Activated CD8-positive, alpha-beta memory T cell treated with anti-CD3 and anti-CD28 coated beads, Interleukin-2, amount 10 ng/mL, durations not matched to agents 7 days and 5 days (primary cell): ENCODE results near the gene TUBGCP6. TPM values are rescaled to one million over a fixed set of nuclear protein-coding genes. Genes with fewer than 3 reads are reported as not detected.

ENCODE experiments used
- ATAC-seq: fragments of 150-1000 bp; cut with Tn5 transposase; one replicate; pipeline ENCODE4 v1.10.0; 2021; ENCODE audit warnings: moderate library complexity
- CTCF ChIA-PET: fragments of 350-600 bp; sonication (Branson Sonifier 250); formaldehyde crosslinking; loops from one replicate; lab custom pipeline; 2021; ENCODE audit warnings: antibody characterized with exemption; lab: Charles Lee
- DNase-seq: peaks from one replicate; pipeline ENCODE4 v3.0.0-alpha.2; 2020
- H3K27ac Mint-ChIP-seq: one replicate; pipeline ENCODE4 v1.8.0; 2021; ENCODE audit warnings: mild to moderate bottlenecking, mixed read lengths
- H3K27me3 Mint-ChIP-seq: one replicate; pipeline ENCODE4 v1.8.0; 2021; ENCODE audit warnings: mixed read lengths
- H3K36me3 Mint-ChIP-seq: one replicate; pipeline ENCODE4 v1.8.0; 2021; ENCODE audit warnings: mild to moderate bottlenecking, mixed read lengths
- H3K4me1 Mint-ChIP-seq: one replicate; pipeline ENCODE4 v1.8.0; 2021; ENCODE audit warnings: mixed read lengths
- H3K4me3 Mint-ChIP-seq: one replicate; pipeline ENCODE4 v1.8.0; 2021; ENCODE audit warnings: mild to moderate bottlenecking, moderate library complexity, mixed read lengths
- H3K9me3 Mint-ChIP-seq: one replicate; pipeline ENCODE4 v1.8.0; 2022; ENCODE audit warnings: low read depth, mixed read lengths
- total RNA-seq, 2 experiments: library from RNA; stranded (reverse); gene quantifications; one replicate each; pipeline ENCODE4 v1.2.3, GENCODE V29; 2021

Gene TUBGCP6
- total RNA-seq, 2 experiments from 2014 or later, result 60.9 to 72.0 TPM

- ATAC-seq (no peak), DNase-seq (no peak)
- Mint-ChIP-seq H3K4me3 (no peak overlapping the region), H3K4me1 (peaks cover 21% of the 10 kb centered on the region), H3K27me3 (no peaks in the 10 kb centered on the region), H3K9me3 (peaks cover 3% of the 10 kb centered on the region), H3K27ac (no peak overlapping the region), H3K36me3 (peaks cover 24% of the 10 kb centered on the region)
- CTCF ChIA-PET, result interaction anchor here (0.6 to 3.5 kb wide), 7 partner anchors 14 to 148 kb away, joined by 3 to 13 read pairs (median 4); partner anchors contain the start of gene HDAC10
These were observed 8.0 kb downstream of the TUBGCP6 start for GRCh38 chr22:50236731-50237409.

GRCh38 chr22:50233223-50233622 is 11.6 kb downstream of the TUBGCP6 start:
- Mint-ChIP-seq H3K4me1 (peaks cover 9% of the 10 kb centered on the region), H3K9me3 (peaks cover 3% of the 10 kb centered on the region), H3K27me3 (no peaks in the 10 kb centered on the region), H3K27ac (peak overlapping the region; percentile 24), H3K36me3 (peaks cover 20% of the 10 kb centered on the region), H3K4me3 (no peak overlapping the region)
- CTCF ChIA-PET, result interaction anchor here (0.8 to 2.6 kb wide), 2 partner anchors 8 to 20 kb away, joined by 3 to 11 read pairs; no protein-coding TSS in a partner anchor
- ATAC-seq (no peak), DNase-seq (no peak)

- Mint-ChIP-seq H3K27ac (no peak overlapping the region), H3K4me3 (no peak overlapping the region), H3K9me3 (peaks cover 3% of the 10 kb centered on the region), H3K4me1 (peaks cover 9% of the 10 kb centered on the region), H3K36me3 (peaks cover 17% of the 10 kb centered on the region), H3K27me3 (no peaks in the 10 kb centered on the region)
- CTCF ChIA-PET, result interaction anchor here (0.8 to 2.6 kb wide), 2 partner anchors 9 to 20 kb away, joined by 3 to 11 read pairs; no protein-coding TSS in a partner anchor
- ATAC-seq, result no peak
- DNase-seq, result no peak
These were observed 12.2 kb downstream of the TUBGCP6 start for GRCh38 chr22:50232481-50233151.

- Mint-ChIP-seq H3K27me3 (no peaks in the 10 kb centered on the region), H3K9me3 (no peaks in the 10 kb centered on the region), H3K36me3 (peaks cover 9% of the 10 kb centered on the region), H3K4me3 (no peak overlapping the region), H3K27ac (no peak overlapping the region), H3K4me1 (no peaks in the 10 kb centered on the region)
- CTCF ChIA-PET, result no interaction called here
- DNase-seq (no peak), ATAC-seq (no peak)
These were observed 15.5 kb downstream of the TUBGCP6 start for GRCh38 chr22:50229370-50229769.

GRCh38 chr22:50228366-50228765 is 16.5 kb downstream of the TUBGCP6 start:
- DNase-seq, result no peak
- peaks cover 7% of the 10 kb centered on the region for H3K36me3 Mint-ChIP-seq
- H3K4me3 Mint-ChIP-seq, result no peak overlapping the region
- H3K4me1 Mint-ChIP-seq, result no peaks in the 10 kb centered on the region
- no peaks in the 10 kb centered on the region for H3K27me3 Mint-ChIP-seq
- CTCF ChIA-PET, result no interaction called here
- no peaks in the 10 kb centered on the region for H3K9me3 Mint-ChIP-seq
- ATAC-seq, result no peak
- H3K27ac Mint-ChIP-seq, result no peak overlapping the region

GRCh38 chr22:50227579-50228215 is 17.1 kb downstream of the TUBGCP6 start:
- ATAC-seq (no peak), DNase-seq (no peak)
- Mint-ChIP-seq H3K9me3 (no peaks in the 10 kb centered on the region), H3K4me1 (no peaks in the 10 kb centered on the region), H3K27me3 (no peaks in the 10 kb centered on the region), H3K36me3 (peaks cover 6% of the 10 kb centered on the region), H3K4me3 (no peak overlapping the region), H3K27ac (no peak overlapping the region)
- CTCF ChIA-PET, result no interaction called here

GRCh38 chr22:50226875-50227165 is 18.0 kb downstream of the TUBGCP6 start:
- DNase-seq (no peak), ATAC-seq (no peak)
- H3K27ac Mint-ChIP-seq, result no peak overlapping the region
- no peaks in the 10 kb centered on the region for H3K9me3 Mint-ChIP-seq
- no peaks in the 10 kb centered on the region for H3K27me3 Mint-ChIP-seq
- CTCF ChIA-PET, result no interaction called here
- peaks cover 9% of the 10 kb centered on the region for H3K36me3 Mint-ChIP-seq
- H3K4me1 Mint-ChIP-seq, result no peaks in the 10 kb centered on the region
- no peak overlapping the region for H3K4me3 Mint-ChIP-seq

- Mint-ChIP-seq H3K27me3 (no peaks in the 10 kb centered on the region), H3K27ac (no peak overlapping the region), H3K36me3 (peaks cover 9% of the 10 kb centered on the region), H3K4me3 (no peak overlapping the region), H3K9me3 (no peaks in the 10 kb centered on the region), H3K4me1 (no peaks in the 10 kb centered on the region)
- DNase-seq (no peak), ATAC-seq (no peak)
- CTCF ChIA-PET, result no interaction called here
These were observed 18.6 kb downstream of the TUBGCP6 start for GRCh38 chr22:50226063-50226874.

- CTCF ChIA-PET, result no interaction called here
- H3K27ac Mint-ChIP-seq, result no peak overlapping the region
These were observed 19.4 kb downstream of the TUBGCP6 start for GRCh38 chr22:50225200-50225969.

GRCh38 chr22:50224071-50224470 is 20.8 kb downstream of the TUBGCP6 start:
- Mint-ChIP-seq H3K4me1 (no peaks in the 10 kb centered on the region), H3K9me3 (no peaks in the 10 kb centered on the region), H3K27ac (peak overlapping the region; percentile 9), H3K36me3 (peaks cover 15% of the 10 kb centered on the region), H3K4me3 (no peak overlapping the region), H3K27me3 (no peaks in the 10 kb centered on the region)
- CTCF ChIA-PET, result interaction anchor here (2.0 kb wide), 1 partner anchor 17 kb away, joined by 5 read pairs; no protein-coding TSS in a partner anchor
- ATAC-seq (no peak), DNase-seq (no peak)

More at GRCh38 chr22:50225200-50225969, 19.4 kb downstream of the TUBGCP6 start:
- Mint-ChIP-seq H3K4me3 (no peak overlapping the region), H3K36me3 (peaks cover 15% of the 10 kb centered on the region), H3K9me3 (no peaks in the 10 kb centered on the region), H3K4me1 (no peaks in the 10 kb centered on the region), H3K27me3 (no peaks in the 10 kb centered on the region)
- DNase-seq (no peak), ATAC-seq (no peak)

GRCh38 chr22:50222508-50222907 is 22.3 kb downstream of the TUBGCP6 start:
- Mint-ChIP-seq H3K36me3 (peaks cover 16% of the 10 kb centered on the region), H3K4me3 (no peak overlapping the region), H3K27ac (no peak overlapping the region), H3K4me1 (no peaks in the 10 kb centered on the region), H3K27me3 (no peaks in the 10 kb centered on the region), H3K9me3 (no peaks in the 10 kb centered on the region)
- ATAC-seq (no peak), DNase-seq (no peak)
- CTCF ChIA-PET, result interaction anchor here (2.0 kb wide), 1 partner anchor 19 kb away, joined by 5 read pairs; no protein-coding TSS in a partner anchor

- Mint-ChIP-seq H3K27me3 (no peaks in the 10 kb centered on the region), H3K4me1 (no peaks in the 10 kb centered on the region), H3K27ac (no peak overlapping the region), H3K36me3 (peaks cover 17% of the 10 kb centered on the region), H3K4me3 (no peak overlapping the region), H3K9me3 (no peaks in the 10 kb centered on the region)
- ATAC-seq, result no peak
- CTCF ChIA-PET, result no interaction called here
- no peak for DNase-seq
These were observed 23.2 kb downstream of the TUBGCP6 start for GRCh38 chr22:50221410-50222300.
